HTR-8/SVneo (cell line): ENCODE data around the gene FPR1.

Experiments used
- DNase-seq: peaks from one replicate; pipeline ENCODE4 v3.0.0; 2011; ENCODE audit warnings: low spot score, mixed read lengths; ENCODE audit not compliant: insufficient read length
- FAIRE-seq: peaks from 2 replicates; lab custom pipeline; 2011; peaks lifted over from hg19 to GRCh38; lab: Jason Lieb, UNC

Gene FPR1

DNA sequence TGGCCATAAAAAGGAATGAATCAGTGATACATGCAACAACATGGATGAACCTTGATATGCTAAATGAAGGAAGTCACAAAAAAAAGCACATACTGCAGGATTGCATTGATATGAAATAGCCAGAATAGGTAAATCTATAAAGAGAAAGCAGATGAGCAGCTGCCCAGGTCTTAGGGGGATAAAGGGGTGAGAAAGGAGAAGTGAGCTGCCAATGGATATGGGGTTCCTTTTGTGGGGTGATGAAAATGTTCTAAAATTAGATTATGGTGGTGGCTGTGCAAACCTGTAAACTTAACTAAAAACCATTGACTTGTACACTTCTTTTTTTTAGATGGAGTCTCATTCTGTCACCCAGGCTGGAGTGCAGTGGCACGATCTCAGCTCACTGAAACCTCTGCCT, 40.0 kb downstream of the FPR1 start:
- FAIRE-seq (no peak), DNase-seq (no peak)

DNA sequence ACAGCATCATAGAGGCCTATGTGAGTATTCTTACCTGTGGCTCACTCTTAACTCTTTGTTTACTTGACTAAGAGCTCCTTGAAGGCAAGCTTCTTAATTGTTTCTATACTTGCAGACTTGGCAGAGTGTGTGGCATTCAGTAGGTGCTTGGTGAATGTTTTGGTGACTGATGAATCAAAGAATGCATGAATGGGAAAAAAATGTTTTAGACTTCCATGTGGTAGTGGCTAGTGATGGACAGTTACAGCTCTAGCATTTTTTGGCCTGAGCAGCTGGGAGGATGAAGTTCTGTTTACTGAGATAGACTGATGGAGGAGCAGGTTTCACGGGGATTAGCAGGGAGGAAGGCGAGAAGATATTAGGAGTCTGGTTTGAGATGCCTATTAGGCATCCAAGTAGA, 41.5 kb downstream of the FPR1 start:
- FAIRE-seq: no peak
- no peak for DNase-seq

DNA sequence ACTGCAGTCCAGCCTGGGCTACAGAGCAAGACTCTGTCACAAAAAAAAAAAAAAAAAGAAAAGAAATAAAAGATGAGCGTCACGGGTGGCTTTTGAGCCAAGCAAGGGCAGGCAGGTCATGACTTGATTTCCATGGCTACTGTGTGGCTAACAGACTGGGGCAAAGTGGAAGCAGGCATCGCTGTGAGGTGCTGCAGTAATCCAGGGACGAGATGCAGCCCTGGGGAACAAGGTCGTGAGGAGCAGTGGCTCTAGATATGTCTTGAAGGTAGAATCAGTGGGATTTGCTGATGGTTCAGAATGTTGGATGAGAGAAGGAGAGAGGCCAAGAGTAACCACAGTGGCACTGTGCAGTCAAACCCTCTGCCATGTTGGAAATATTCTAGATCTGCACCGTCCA, 42.1 kb downstream of the FPR1 start:
- FAIRE-seq: no peak
- no peak for DNase-seq

DNA sequence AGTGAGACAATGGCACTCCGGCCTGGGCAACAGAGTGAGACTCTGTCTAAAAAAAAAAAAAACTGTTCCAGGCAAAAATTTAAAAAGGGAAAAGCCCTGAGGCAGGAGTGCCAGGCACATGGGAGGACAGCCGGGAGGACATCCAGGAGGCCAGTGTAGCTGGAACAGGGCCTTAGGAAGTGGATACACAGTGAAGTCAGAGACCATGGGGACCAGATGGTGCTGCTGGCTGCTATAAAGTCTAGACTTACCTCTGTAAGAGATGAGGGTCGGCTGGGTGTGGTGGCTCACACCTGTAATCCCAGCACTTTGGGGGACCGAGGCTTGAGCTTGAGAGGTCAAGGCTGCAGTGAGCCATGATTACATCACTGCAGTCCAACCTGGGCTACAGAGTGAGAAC, 42.9 kb downstream of the FPR1 start:
- FAIRE-seq (no peak), DNase-seq (no peak)

DNA sequence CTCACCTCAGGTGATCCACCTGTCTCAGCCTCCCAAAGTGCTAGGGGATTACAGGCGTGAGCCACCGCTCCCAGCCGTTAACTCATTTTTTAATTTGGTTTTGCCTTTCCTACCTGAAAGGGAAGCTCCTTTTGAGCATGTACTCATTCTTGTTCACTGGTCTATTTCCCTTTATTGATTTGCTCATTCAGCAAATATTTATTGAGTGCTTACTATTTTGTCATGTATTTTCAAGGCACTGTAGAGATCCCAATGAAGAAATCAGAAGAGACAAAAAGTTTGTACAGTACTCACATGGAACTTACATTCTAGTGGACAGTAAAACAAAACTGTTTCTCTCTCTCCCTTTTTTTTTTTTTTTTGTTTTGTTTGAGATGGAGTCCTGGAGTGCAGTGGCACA, 44.8 kb downstream of the FPR1 start:
- FAIRE-seq: no peak
- no peak for DNase-seq

DNA sequence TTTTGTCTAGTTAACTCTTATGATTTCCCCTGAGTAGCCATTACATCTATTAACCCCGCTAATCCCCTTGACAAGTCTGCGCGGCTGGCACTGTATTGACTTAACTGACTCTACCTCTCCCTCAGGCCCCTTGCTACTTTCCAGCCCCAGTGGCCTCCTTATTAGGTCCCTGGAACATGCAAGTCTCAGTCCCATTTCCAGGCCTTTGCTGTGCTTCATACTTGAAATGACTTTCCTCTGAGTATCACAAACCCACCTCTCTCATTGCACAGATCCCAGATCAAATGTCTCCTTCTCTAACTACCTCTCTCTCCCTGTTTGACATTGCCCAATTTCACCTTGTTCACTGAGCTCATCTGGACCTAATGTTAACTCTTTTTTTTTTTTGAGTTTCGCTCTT, 45.4 kb downstream of the FPR1 start:
- FAIRE-seq: no peak
- no peak for DNase-seq

DNA sequence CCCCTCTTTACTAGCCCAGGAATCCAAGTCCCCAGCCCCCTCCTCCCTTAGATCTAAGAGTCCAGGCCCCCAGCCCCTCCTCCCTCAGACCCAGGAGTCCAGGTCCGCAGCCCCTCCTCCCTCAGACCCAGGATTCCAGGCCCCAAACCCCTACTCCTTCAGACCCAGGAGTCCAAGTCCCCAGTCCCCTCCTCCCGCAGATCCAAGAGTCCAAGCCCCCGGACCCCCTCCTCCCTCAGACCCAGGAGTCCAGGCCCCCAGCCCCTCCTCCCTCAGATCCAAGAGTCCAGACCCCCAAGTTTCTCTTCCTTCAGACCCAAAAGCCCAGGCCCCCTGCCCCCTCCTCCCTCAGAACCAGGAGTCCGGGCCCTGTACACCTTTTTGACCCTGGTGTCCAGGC, 47.1 kb downstream of the FPR1 start:
- FAIRE-seq (no peak), DNase-seq (no peak)

DNA sequence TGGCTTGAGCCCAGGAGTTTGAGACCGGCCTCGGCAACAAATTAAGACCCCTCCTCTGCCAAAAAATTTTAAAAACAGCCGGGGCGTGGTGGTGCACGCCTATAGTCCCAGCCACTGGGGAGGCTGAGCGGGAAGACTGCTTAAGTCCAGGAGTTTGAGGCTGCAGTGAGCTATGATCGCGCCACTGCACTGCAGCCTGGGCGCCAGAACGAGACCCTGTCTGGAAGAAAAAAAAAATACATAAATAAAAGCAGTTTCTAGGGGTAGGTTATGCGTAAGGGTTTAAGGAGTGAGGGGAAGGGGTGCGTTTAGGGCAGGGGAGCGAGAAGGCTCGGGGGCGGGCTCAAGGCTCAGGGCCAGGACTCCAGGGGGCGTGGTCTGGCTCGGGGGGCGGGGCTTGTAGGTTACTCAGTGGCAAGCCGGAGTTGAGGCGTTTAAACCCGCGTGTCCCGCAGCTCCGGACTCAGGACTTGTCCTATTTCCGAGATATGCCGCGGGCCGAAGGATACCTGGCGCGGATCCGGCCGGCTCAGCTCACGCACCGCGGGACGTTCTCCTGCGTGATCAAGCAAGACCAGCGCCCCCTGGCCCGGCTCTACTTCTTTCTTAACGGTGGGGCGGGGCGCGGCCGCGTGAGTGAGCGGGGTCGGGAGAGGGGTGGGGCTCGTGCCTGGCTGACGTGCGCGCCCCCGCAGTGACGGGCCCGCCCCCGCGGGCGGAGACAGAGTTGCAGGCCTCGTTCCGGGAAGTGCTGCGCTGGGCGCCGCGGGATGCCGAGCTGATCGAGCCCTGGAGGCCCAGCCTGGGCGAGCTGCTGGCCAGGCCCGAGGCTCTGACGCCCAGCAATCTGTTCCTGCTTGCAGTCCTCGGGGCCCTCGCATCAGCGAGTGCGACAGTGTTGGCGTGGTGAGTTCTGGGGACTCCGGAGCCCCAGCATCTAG, 47.8 kb downstream of the FPR1 start:
- DNase-seq (peak; percentile 54), FAIRE-seq (no peak)

DNA sequence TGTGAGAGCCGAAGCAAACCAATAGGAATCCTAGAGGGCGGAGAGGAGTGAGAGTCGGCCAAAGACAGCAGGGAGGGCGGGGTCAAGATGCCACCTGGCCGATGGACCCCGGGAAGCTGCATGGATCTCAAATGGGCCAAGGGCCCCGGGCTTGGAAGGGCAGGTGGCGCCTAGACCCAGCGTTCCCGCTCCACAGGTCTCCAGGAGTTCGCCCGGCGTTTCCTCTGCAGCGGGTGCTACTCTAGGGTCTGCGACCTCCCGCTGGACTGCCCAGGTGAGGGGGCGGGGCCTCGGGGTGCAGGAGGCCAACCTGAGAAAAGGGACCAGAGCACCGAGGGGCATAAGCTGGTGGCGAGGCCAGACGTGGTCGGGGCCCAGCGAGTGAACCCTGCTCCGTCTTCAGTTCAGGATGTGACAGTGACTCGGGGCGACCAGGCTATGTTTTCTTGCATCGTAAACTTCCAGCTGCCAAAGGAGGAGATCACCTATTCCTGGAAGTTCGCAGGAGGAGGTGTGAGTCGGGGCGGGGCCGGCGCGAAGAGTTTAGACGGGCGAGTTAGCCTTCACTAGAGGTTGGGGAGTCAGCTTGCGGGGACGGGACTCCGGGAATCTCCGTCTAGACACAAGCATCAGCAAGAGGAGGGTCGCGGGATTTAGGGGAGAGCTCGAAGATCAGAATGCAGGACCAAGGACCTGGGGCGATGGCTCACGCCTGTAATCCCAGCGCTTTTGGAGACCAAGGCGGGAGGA, 48.7 kb downstream of the FPR1 start:
- FAIRE-seq: no peak
- no peak for DNase-seq

DNA sequence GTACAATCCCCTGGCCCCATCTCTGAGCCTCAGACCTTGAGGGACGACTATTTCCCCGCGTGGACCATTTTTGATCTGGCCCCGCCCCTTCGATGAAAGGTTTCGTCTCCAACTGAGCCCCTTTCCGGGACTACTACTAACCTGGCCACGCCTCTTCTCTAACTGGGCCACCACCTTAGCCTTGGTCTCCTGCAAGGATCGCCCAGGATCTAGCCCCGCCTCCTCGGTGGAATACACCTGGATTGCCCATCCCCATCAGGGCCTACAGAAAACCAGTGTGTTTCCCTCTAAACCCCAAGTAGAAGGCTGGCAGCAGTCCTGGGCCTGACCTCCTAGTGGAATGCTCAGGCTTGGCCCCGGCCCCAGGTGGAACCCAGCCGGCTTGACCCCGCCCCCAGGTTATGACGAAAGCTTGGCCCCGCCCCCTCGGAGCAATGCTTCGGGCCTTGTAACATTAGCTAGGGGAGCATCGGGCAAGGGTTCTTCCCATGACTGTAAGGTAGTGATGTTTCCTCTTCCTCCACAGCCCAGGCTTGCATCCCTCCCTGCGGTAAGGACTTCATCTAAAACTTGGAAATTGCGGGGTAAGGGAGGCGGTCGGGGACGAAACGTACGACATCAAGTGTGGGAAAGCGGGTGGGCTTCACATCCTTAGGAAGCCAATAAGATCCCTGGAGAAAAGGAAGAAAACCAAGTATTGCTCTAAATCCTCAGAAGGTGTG, 49.4 kb downstream of the FPR1 start:
- DNase-seq (no peak), FAIRE-seq (no peak)

DNA sequence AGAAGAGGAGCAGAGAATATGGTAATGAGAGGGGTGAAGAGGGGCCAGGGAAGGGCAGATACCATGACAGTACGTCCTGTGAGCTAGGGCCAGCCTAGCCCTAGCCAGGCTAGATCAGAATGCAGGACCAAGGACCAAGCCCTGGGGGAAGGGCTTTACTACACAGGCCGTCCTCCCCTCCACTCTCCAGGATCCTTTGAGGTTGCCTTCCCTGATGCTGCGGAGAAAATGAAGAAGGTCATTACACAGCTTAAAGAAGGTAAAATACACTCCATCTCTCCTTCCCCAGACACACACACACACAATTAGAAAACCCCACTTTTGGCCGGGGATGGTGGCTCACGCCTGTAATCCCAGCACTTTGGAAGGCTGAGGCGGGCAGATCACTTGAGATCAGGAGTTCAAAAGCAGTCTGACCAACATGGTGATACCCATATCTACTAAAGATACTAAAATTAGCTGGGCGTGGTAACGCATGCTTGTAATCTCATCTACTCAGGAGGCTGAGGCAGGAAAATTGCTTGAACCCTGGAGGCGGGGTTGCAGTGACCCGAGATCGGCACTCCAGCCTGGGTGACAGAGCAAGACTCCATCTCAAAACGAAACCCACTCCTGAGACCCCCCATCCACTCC, 50.1 kb downstream of the FPR1 start:
- DNase-seq (no peak), FAIRE-seq (no peak)

DNA sequence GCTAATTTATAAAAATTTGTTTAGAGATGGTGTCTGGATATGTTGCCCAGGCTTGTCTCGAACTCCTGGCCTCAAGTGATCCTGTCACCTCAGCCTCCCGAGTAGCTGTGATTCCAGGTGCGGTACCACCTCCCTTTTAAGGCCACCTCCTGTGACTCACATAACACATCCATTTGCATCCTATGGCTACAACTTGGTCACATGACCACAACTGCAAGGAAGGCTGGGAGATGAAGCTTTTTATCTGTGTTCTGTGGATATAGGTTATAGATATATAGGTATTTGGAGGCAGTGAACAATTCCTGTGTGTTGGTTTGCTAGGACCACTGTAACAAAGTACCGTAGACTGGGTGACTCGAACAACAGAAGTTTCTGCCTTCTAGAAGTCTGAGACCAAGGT, 52.5 kb downstream of the FPR1 start:
- DNase-seq: no peak
- no peak for FAIRE-seq

DNA sequence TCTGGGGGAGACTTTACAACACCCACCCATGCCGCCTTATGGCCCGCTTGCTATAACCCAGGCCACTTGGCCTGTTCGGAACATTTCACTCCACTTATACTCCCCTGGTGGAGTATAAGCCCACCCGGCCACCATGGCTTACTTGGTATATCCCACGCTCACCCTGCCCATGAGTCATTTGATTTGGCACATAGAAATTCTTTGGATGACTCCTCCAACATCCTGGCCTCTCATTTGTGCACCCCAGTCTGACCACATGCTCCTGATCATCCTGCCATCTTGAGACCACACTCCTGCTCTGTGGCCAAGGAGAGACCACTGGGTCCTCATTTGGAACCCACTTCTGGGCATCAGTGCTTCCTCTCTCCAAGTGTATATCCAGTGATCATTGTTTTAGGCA, 53.4 kb downstream of the FPR1 start:
- no peak for DNase-seq
- no peak for FAIRE-seq

DNA sequence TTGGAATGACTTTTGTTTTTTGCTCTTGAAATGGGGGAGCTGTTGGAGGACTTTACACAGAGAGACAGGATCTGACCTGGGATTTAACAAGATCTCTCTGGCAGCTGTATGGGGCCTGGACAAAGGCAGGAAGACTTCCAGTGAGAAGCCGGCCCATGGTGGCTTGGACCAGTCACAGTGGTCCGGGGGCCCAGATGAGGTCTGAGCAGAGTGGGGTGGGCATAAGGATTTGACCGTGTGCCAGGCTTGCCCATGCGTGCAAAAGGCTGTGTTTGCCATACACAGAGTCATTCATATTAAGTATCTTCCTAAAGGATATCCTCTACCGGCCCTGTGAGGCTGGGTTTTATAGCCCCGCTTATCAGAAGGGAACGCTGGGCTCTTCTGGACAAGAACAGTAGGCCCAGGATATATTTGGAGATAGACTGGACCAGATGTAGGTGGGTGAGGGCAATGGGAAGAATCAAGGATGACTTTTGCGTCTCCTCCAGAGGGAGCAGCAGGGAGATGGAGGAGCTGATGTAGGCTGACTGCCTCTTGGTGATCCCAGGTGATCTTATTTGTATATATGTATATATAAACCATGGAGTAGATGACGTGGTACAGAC, 54.4 kb downstream of the FPR1 start:
- no peak for FAIRE-seq
- DNase-seq: no peak

DNA sequence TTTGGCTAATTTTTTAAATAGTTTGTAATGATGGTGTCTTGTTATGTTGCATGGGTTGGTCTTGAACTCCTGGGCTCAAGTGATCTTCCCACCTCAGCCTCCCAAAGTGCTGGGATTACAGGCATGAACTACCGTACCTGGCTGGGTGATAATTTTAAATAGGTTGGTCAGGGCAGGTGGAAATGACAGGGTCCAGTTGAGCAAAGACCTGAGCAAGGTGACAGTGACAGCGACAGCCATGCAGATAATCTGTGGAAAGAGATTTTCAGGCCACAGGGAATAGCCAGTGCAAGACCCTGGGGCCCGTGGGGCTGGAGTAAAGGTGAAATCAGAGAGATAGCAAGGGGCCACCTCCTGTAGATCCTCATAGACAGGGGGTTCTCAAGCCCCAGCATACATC, 55.1 kb downstream of the FPR1 start:
- FAIRE-seq (no peak), DNase-seq (no peak)
